Spleen (tissue), 11 donors: ENCODE results near the gene AKT2. TPM values are rescaled to one million over a fixed set of nuclear protein-coding genes. Genes with fewer than 3 reads are reported as not detected.

Experiments used
- DNase-seq: peaks from one replicate; pipeline ENCODE4 v3.0.0-alpha.2; 2020
- H3K27ac ChIP-seq, 8 donors: fragments of 200-600 bp; sonication (generic) in 7 of 8; 1 replicate in 4 of 8; 2 replicates in 4 of 8; pipeline versions ENCODE4 v1.5.0 to v1.8.0; 2016 to 2021; ENCODE audit warnings: inconsistent platforms in 4 of 8, mild to moderate bottlenecking in 4 of 8, moderate library complexity in 1 of 8
- H3K27me3 ChIP-seq, 7 donors: fragments of 200-600 bp; sonication (generic) in 6 of 7; replicated peaks in 1 of 7; 1 replicate in 4 of 7; 2 replicates in 3 of 7; pipeline versions ENCODE4 v1.5.0 to v1.8.0; 2016 to 2021; ENCODE audit warnings: inconsistent platforms in 3 of 7, mild to moderate bottlenecking in 1 of 7
- H3K36me3 ChIP-seq, 6 donors: fragments of 200-600 bp; sonication (generic) in 5 of 6; 1 replicate in 4 of 6; 2 replicates in 2 of 6; pipeline versions ENCODE4 v1.5.0 to v1.8.0; 2016 to 2021; ENCODE audit warnings: inconsistent platforms in 2 of 6
- H3K4me1 ChIP-seq, 6 donors: fragments of 200-600 bp; sonication (generic) in 5 of 6; 1 replicate in 3 of 6; 2 replicates in 3 of 6; pipeline versions ENCODE4 v1.5.0 to v1.8.0; 2016 to 2021; ENCODE audit warnings: inconsistent platforms in 3 of 6
- H3K4me3 ChIP-seq, 8 donors: fragments of 200-600 bp; sonication (generic) in 7 of 8; 1 replicate in 4 of 8; 2 replicates in 4 of 8; pipeline versions ENCODE4 v1.5.0 to v1.8.0; 2016 to 2021; ENCODE audit warnings: inconsistent platforms in 4 of 8, mild to moderate bottlenecking in 4 of 8, moderate library complexity in 2 of 8
- H3K9me3 ChIP-seq, 8 donors: fragments of 200-600 bp; sonication (generic) in 7 of 8; 1 replicate in 4 of 8; 2 replicates in 4 of 8; pipeline versions ENCODE4 v1.5.0 to v1.8.0; 2016 to 2021; ENCODE audit warnings: inconsistent platforms in 4 of 8
- CTCF ChIP-seq, 11 experiments: fragments of 200-600 bp in 7 of 11; fragments of 450-650 bp in 4 of 11; sonication (generic) in 4 of 11; IDR thresholded peaks in 8 of 11; conservative IDR thresholded peaks in 3 of 11; 1 replicate in 7 of 11; 2 replicates in 4 of 11; pipeline versions ENCODE4 v1.4.0 to v1.8.0; 2016 to 2021; ENCODE audit warnings: antibody characterized with exemption in 11 of 11, inconsistent platforms in 4 of 11, mild to moderate bottlenecking in 1 of 11
- POLR2A ChIP-seq, 3 donors: fragments of 450-650 bp; IDR thresholded peaks; one replicate each; pipeline ENCODE4 v1.5.1; 2017; ENCODE audit warnings: antibody characterized with exemption in 3 of 3, mild to moderate bottlenecking in 1 of 3
- POLR2AphosphoS5 ChIP-seq, 3 donors: sonication (generic); formaldehyde crosslinking; IDR thresholded peaks; one replicate each; pipeline ENCODE4 v1.5.1; 2017; ENCODE audit warnings: antibody characterized with exemption in 3 of 3
- WGBS, 5 donors: extraction: QIAGEN DNeasy Blood & Tissue Kit in 3 of 5; methylation state at CpG; one replicate each; pipeline versions ENCODE4 v1.1.5 to v1.1.7; 2013 to 2018; 5-methylcytosine and 5-hydroxymethylcytosine counted together
- intact Hi-C: fragments of 100-400 bp; cut with DNase I; formaldehyde crosslinking; loops from one replicate; pipeline ENCODE4 v1.15.0; 2023; ENCODE audit warnings: low total_unique reads
- polyA plus RNA-seq, 3 donors: library from polyadenylated mRNA; stranded (reverse); fragments of 200-250 nt; gene quantifications; one replicate each; pipeline ENCODE4 v1.2.1, GENCODE V29; 2013
- total RNA-seq, 7 donors: library from RNA; depleted of rRNA in 3 of 7; stranded (reverse); fragments of >200 nt in 3 of 7; fragmentation: NEBNext Ultra II Directional in 4 of 7; extraction: Animal tissue kit (Norgen Biotek cat#: 25700) in 4 of 7; gene quantifications; one replicate each; pipeline versions ENCODE4 v1.1.0 to v1.2.1, GENCODE V29; 2016 to 2021
- donor health status: healthy with polysubstance abuse.
- donor health status: DM: no; HTN: no; CAD: no; lungs with moderate emphysema.
- donor health status: DM: no; HTN: no; CAD: no.
- donor health status: Bipolar disorder and iron deficiency.
- donor health status: healthy.
- donor health status: DM: no; HTN: no; CAD: no.
- donor health status: DM: yes; HTN: yes; CAD: no.

The AKT2 gene
- total and polyA plus RNA-seq, 10 donors: 28.8 to 134 (median 98.9) TPM

GRCh38 chr19:40252395-40252794 lies 32.8 kb downstream of the AKT2 start:
- H3K36me3 ChIP-seq: peaks cover 0 to 96% (median 52%) of the 10 kb centered on the region in 6 donors
- intact Hi-C loops: no loop called here
- 80 to 95% (median 87%) methylated on average over 7 of the region's 7 CpGs for WGBS, 5 donors

GRCh38 chr19:40251991-40252390 lies 33.2 kb downstream of the AKT2 start:
- intact Hi-C loops: no loop called here
- Histone ChIP-seq H3K27ac (no peak overlapping the region), H3K4me1 (peaks cover 0 to 43% (median 10%) of the 10 kb centered on the region in 6 donors), H3K9me3 (no peaks in the 10 kb centered on the region), H3K27me3 (no peaks in the 10 kb centered on the region), H3K36me3 (peaks cover 0 to 97% (median 50%) of the 10 kb centered on the region in 6 donors), H3K4me3 (no peak overlapping the region)
- no peak for DNase-seq
- WGBS, 5 donors: 80 to 91% (median 87%) methylated on average over 4 of the region's 4 CpGs
- TF ChIP-seq POLR2A (IDR thresholded peaks at IDR 0.05): no peak
- TF ChIP-seq POLR2AphosphoS5 (IDR thresholded peaks at IDR 0.05): no peak
- no peak for TF ChIP-seq CTCF (IDR thresholded peaks at IDR 0.05 in 8 of 11, conservative IDR thresholded peaks at IDR 0.05 in 3 of 11)

More at GRCh38 chr19:40252395-40252794, 32.8 kb downstream of the AKT2 start:
- Histone ChIP-seq H3K27me3 (no peaks in the 10 kb centered on the region), H3K27ac (no peak overlapping the region), H3K4me1 (peaks cover 0 to 43% (median 9%) of the 10 kb centered on the region in 6 donors), H3K9me3 (no peaks in the 10 kb centered on the region), H3K4me3 (no peak overlapping the region)
- no peak for DNase-seq
- TF ChIP-seq POLR2AphosphoS5 (IDR thresholded peaks at IDR 0.05): no peak
- no peak for TF ChIP-seq CTCF (IDR thresholded peaks at IDR 0.05 in 8 of 11, conservative IDR thresholded peaks at IDR 0.05 in 3 of 11)
- TF ChIP-seq POLR2A (IDR thresholded peaks at IDR 0.05): no peak

GRCh38 chr19:40251244-40251643 lies 33.9 kb downstream of the AKT2 start:
- peaks cover 0 to 47% (median 10%) of the 10 kb centered on the region in 6 donors for H3K4me1 ChIP-seq
- intact Hi-C loops: no loop called here
- H3K27me3 ChIP-seq: no peaks in the 10 kb centered on the region
- H3K4me3 ChIP-seq: no peak overlapping the region
- H3K9me3 ChIP-seq: no peaks in the 10 kb centered on the region
- TF ChIP-seq CTCF (IDR thresholded peaks at IDR 0.05 in 8 of 11, conservative IDR thresholded peaks at IDR 0.05 in 3 of 11): no peak
- TF ChIP-seq POLR2A (IDR thresholded peaks at IDR 0.05): no peak
- TF ChIP-seq POLR2AphosphoS5 (IDR thresholded peaks at IDR 0.05): no peak
- no peak for DNase-seq
- H3K27ac ChIP-seq: no peak overlapping the region
- peaks cover 0 to 93% (median 43%) of the 10 kb centered on the region in 6 donors for H3K36me3 ChIP-seq

- H3K36me3 ChIP-seq: peaks cover 0 to 88% (median 28%) of the 10 kb centered on the region in 6 donors
- no peak for TF ChIP-seq CTCF (IDR thresholded peaks at IDR 0.05 in 8 of 11, conservative IDR thresholded peaks at IDR 0.05 in 3 of 11)
- no peak for TF ChIP-seq POLR2A (IDR thresholded peaks at IDR 0.05)
- no peak for TF ChIP-seq POLR2AphosphoS5 (IDR thresholded peaks at IDR 0.05)
- WGBS, 5 donors: 85 to 93% (median 86%) methylated on average over 11 of the region's 11 CpGs
Observed at GRCh38 chr19:40249781-40250180, 35.4 kb downstream of the AKT2 start.

More at GRCh38 chr19:40249781-40250180, 35.4 kb downstream of the AKT2 start:
- no peak overlapping the region for H3K27ac ChIP-seq
- peaks cover 2 to 62% (median 16%) of the 10 kb centered on the region in 6 donors for H3K4me1 ChIP-seq
- H3K9me3 ChIP-seq: no peaks in the 10 kb centered on the region
- no peak for DNase-seq
- intact Hi-C loops: no loop called here
- H3K27me3 ChIP-seq: no peaks in the 10 kb centered on the region
- no peak overlapping the region for H3K4me3 ChIP-seq
